HFF-Myc (cell line): Measurements from ENCODE around the gene TM2D3.
A peak's percentile ranks its signal among the peaks of the same experiment; 100 is the strongest.
"Not testable (repeated sequence)": the region's sequence is repeated elsewhere in the genome, so short reads cannot be mapped to it uniquely, and the experiment has no call there.

ENCODE experiments used
- DNase-seq: peaks from one replicate; pipeline ENCODE4 v3.0.0-alpha.2; 2011; ENCODE audit warnings: low read depth; ENCODE audit errors: extremely low read depth
- H3K4me3 ChIP-seq: replicated peaks from 2 replicates; pipeline ENCODE4 v1.5.1; 2011; ENCODE audit warnings: low read depth, mild to moderate bottlenecking, control low read depth, low read length
- CTCF ChIP-seq: IDR thresholded peaks from 2 replicates; pipeline ENCODE4 v1.5.1; 2012; ENCODE audit warnings: mild to moderate bottlenecking, low read depth, low read length, control low read depth; ENCODE audit errors: missing control alignments

TM2D3 gene

GRCh38 chr15:101662203-101662602, 10.0 kb upstream of the TM2D3 start:
- no peak overlapping the region for H3K4me3 ChIP-seq
- no peak for DNase-seq
- TF ChIP-seq CTCF: no peak

GRCh38 chr15:101660005-101660404, 7.8 kb upstream of the TM2D3 start:
- no peak overlapping the region for H3K4me3 ChIP-seq
- no peak for TF ChIP-seq CTCF
- no peak for DNase-seq

- no peak overlapping the region for H3K4me3 ChIP-seq
- no peak for DNase-seq
- no peak for TF ChIP-seq CTCF
Observed at GRCh38 chr15:101657968-101658784, 6.0 kb upstream of the TM2D3 start.

- no peak overlapping the region for H3K4me3 ChIP-seq
- TF ChIP-seq CTCF: no peak
- no peak for DNase-seq
Observed at GRCh38 chr15:101657171-101657570, 5.0 kb upstream of the TM2D3 start.

- not testable (repeated sequence) for DNase-seq, H3K4me3 ChIP-seq
Observed at GRCh38 chr15:101654624-101655337, 2.6 kb upstream of the TM2D3 start.

GRCh38 chr15:101654171-101654570, 2.0 kb upstream of the TM2D3 start:
- DNase-seq: no peak
- H3K4me3 ChIP-seq: no peak overlapping the region
- no peak for TF ChIP-seq CTCF

GRCh38 chr15:101652786-101653430, 727 bp upstream of the TM2D3 start:
- TF ChIP-seq CTCF: no peak
- peak overlapping the region; percentile 69 for H3K4me3 ChIP-seq
- DNase-seq: no peak
